HL-60/S4 treated with phorbol 12-myristate 13-acetate at 8.2 ng/mL for 4 days and 3 days (cell line): ENCODE results near the gene SMIM44.

ENCODE experiments used
- in situ Hi-C: fragments of 300-500 bp; cut with MboI; formaldehyde crosslinking; loops from 2 replicates; pipeline ENCODE4 v1.15.0; 2022; ENCODE audit warnings: low sequenced_read_pairs

SMIM44 gene

DNA sequence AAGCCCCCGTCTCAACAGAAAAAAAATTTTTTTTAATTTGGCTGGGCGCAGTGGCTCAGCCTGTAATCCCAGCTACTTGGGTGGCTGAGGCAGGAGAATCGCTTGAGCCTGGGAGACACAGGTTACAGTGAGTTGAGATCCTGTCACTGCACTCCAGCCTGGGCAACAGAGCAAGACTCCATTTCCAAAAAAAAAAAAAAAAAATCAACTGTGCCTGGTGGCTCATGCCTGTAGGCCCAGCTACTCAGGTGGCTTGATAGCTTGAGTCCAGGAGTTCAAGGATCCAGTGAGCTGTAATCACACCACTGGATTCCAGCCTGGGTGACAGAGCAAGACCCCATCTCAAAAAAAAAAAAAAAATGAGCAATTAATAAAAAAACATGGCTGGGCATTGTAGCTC lies 18.5 kb upstream of the SMIM44 start:
- in situ Hi-C loops: no loop called here

DNA sequence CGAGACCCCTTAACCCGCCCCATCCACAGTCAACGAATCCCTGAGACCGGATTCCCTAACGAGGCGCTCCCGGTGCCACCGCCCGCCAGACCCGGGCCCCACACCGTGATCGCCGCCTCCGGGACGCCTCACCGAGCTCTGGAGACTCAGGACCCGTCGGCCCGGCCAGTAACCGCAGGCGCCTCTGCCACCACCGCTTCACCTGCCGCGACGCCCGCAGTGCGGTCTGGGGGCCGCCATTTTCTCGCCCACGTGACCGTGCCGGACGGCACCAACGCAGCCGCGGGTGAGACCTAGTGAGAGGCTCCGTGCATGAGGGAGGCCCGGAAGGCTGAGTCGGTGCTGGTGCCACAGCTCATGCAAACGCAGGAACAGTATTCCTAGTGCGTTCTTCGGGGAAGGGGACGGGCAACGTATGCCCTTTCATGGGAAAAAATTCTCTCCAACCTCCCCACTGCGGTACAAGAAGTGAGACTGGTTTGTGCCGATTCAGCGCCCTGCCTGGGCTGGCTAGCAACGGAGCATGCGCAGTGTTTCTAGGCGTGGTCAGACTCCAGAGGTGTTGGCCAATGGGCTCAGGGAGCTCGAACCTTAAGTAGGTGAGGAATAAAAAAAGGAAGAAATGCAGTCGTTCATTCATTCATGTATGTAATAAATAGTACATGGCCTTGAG lies 17.3 kb upstream of the SMIM44 start, which contains the start of gene DOHH:
TSS of gene DOHH (minus strand) at position 246 of the 673 bp plus-strand sequence. CDS start 3,860 bp downstream, outside the sequence.
- in situ Hi-C loops: no loop called here

DNA sequence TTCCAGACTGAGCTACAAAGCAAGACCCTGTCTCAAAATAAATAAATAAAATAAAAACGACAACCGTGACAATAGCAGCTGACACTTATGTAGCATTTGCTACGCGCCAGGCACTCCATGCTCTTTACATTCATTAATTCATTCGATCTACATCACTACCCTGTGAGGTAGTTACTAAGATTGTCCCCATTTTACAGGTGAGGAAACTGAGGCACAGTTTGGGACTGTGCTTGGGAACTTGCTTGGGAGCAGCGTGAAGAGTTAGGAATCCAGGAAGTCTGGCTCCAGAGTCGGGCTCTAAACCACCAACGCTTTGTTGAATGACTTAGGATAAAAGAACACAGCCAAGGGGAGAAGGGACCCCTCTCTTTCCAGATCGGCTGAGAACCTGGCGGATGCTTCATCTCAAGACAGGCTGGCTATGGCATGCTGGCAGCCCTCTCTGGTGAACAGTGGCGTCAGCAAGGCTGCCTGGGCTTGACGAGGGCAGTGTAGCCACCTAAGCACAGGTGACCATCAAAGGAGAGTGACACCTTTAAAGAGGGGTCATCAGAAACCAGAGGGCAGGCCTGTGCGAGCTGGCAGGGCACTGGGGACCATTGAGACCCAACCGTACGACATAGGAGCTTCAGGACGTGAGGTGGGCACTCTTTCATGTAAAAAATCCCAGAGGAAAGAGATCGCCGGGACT lies 16.6 kb upstream of the SMIM44 start:
- in situ Hi-C loops: no loop called here

DNA sequence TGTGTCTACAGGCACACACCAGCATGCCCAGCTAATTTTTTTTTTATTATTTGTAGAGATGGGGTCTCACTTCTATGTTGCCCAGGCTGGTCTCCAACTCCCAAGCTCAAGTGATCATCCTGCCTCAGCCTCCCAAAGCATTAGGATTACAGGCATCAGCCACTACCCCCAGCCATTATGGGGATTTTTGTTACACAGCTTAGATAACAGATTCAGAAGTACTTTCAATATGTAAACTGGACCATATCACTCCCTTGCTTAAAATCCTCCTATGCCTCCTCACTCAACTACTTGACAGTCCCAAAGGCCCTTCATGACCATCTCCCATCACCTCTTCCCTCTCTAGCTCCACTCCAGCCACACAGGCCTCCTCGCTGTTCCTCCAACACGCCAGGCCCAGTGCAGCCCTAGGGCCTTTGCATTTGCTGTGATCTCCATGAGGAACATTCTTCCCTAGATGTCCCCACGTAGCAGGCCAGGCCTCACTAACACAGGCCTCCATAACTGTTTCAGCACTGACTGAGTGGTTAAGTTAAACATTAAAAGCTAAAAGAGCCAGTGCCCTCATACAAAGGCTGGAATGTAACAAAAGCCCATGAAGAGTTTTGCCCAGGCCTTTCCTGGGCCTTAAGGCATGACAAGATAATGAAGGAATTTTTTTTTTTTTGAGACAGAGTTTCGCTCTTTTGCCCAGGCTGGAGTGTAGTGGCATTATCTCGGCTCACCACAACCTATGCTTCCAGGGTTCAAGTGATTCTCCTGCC lies 14.7 kb upstream of the SMIM44 start:
- in situ Hi-C loops: no loop called here

DNA sequence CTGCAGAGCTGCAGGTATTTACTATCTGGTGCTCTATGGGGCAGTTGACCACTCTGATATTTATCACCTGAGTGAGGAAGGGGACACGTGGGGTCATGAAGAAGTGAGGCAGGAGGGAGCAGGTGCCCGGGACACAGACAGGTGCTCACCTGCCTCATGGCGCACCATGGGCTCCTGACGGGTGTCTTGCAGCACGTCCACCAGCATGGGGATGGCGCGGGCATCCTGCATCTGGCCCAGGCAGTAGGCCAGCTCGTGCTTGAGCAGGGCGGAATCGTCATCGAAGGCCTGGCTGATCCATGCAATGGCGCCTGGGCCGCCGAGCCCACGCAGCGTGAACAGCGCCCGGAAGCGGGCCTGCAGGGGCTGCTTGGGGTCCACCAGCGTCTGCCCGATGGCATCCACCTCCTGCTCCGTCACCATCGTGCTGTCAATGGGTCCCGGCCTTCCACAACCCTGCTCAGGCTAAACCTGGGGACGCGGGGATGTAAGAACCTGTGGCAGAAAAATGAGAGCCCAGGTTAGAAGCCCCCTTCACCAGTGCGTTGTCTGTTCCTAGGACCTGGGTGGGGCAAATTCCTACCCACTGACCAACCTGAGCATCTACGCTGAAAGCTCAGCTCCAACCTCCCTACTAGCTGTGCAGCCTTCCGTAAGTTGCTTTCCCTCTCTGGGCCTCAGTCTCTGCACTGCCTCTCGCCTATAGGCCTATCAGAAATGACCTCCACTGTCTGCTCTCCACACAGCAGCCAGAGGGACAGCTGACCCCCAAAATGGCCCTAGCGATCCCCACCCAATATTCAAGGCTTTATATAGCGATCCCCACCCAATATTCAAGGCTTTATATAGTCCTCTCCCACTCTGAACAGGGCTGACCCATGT lies 13.4 kb upstream of the SMIM44 start:
- in situ Hi-C loops: no loop called here

DNA sequence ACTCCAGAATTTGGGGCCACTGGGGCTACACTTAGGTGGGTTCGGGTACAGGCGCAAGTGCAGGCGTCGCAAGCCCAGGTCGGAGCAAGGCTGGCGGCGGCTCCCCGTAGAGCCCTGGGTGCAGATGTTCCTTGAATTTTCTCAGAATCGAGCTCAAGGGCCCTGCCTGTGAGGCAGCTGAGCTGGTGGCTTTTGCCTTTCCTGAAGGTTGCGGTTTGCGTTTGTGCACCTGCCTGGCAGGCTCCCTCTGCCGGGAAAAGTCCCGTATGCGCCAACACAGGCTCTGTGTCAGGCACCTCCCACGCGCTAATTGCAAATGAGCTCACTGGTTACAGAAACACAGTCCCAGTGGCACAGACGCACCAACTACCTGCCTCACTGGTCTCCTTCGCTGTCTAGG lies 11.3 kb upstream of the SMIM44 start:
- in situ Hi-C loops: no loop called here

DNA sequence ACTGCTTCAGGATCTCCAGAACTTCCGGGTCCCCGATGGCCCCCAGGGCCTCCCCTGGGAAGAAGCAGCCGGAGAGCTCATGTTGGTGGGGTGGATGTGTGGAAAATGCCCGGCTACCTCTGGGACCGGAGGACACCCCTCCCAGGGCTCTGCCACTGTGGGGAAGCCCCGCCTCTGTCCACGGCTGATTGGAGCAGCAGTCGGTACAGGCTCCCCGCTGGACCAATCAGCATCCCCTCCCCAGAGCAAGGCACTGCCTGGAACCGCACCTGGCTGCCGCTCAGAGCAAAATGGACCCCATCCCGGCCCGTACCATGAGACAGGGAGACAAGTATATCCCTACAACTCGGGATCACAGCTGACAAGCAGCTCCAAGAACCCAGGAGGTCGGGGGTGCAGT lies 10.8 kb upstream of the SMIM44 start:
- in situ Hi-C loops: no loop called here

DNA sequence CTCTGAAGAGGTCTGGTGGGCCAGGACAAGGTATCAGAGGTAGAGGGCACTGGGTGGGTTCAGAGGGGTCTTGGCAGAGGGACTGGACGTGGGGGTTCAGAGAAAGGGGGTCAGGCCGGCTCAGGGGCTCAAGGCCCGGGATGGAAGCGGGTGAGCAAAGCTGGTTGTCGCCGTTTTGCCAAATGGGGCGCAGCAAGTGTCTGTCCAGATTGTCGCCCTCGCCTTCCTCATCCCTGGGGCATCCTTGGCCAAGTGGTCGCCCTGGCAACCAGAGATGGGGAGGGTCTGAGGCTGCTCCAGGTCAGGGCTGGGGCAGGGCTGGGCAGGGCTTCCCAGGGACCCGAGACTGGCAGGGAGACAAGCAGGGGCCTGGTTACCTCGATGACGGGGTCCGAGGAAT lies 10.4 kb upstream of the SMIM44 start:
- in situ Hi-C loops: no loop called here

DNA sequence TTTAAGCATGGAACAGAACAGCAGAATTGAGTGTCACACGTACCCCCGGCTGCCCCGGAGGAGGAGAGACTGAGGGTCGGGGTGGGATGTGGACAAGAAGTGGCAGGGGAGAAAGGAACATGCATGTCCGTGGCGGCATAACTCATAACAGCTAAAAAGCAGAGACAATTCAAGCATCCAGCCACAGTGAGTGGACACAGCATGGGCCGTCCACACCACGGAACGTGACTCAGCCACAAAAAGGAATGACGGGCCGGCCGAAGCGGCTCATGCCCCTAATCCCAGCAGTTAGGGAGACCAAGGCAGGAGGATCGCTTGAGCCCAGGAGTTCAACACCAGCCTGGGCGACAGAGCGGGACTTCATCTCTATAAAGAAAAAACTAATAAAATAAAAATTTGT lies 9.7 kb upstream of the SMIM44 start:
- in situ Hi-C loops: no loop called here

DNA sequence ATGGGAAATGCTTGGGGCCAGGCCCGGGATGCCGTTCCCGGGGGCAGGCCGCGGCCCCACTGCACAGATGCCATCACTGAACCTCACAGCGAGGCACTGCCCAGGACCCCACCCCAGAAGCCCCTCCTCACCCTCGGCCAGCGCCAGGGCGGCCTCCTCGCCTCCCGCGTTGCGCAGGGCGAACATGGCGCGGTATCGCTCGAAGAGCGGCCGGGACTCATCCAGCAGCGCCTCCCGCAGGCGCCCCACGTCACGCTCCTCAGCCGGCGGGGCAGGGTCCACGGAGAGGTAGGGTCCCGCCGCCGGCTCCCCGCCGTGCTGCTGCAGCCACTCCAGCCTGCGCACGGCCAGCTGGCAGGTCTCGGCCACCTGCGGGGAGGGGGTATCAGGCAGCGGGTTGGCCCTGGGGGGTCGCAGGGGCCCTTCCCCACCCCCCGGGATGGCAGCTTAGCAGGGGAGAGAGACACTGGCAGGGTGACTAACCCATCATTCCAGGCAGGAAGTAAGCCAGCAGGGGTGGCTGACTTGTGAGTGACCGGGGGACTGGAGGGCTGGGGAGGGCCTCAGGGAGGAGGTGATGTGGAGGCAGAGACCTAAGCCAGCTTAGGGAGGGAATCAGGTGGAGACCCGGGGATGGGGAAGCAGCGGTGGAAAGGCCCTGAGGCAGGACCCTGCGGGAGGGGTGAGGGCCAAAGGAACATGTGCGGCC lies 9.0 kb upstream of the SMIM44 start:
- in situ Hi-C loops: no loop called here

DNA sequence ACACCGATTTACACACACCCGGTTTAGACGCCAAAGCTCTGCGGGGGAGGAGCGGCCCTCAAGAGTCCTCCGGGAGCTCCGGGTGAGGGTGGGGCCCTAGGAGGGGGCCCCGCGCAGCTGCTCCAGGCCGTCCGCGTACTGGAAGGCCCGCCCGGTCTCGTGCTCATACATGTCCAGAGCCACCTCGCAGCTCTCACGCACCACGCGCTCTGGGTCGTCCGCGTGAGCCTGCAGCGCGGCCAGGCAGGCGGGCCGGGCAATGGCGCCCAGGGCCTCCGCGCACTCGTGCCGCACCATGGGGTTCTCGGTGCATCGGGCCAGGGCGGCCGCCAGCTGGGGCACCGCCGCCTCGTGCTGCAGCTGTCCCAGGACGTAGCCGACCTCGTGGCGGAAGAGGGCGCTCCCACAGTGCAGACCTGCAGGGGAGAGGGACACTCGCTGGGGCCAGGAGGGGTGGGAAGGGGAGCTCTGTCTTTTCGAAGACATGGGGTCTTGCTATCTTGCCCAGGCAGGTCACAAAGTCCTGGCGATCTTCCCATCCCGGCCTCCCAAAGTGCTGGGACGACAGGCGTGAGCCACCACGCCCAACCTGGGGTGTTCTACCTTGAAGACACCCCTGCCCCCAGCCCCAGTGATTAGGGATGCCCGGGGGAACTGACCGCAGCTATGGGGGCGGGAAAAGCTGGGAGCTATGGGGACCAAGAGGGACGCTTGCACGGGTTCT lies 8.3 kb upstream of the SMIM44 start:
- in situ Hi-C loops: no loop called here

DNA sequence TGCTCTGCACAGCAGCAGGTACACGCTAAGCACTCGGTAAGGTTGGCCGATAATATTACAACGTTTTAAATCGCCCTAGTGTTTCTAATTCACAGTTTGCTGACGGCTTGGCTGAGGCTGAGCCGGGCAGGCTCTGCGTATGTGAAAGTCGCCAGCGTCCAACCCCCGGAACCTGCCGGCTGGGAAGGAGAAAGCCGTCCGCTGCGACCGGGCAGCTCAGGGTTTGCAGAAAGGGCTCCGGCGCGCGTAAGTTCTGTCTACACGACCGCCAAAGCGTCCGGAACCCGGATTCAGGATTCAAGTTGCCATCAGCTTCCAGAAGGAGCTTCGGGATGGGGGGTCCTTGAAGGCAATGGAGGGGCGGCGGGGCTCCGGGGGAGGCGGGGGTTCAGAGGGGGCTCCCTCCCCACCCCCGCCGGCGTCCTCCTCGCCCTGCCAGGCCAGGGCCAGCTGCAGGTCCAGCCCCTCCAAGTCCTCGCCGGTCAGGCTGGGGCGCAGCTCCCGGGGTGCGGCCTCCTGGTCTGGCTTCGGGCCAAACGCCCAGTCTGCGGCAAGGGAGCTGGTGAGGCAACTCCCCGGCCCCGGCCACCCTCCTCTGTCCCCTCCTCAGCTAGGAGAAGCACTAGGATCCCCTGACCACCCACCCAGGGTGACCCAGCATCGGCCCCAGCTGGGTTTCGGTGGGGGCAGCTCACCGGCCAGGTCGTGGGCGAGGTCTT lies 575 bp downstream of the SMIM44 start:
- in situ Hi-C loops: loop anchor here (5.0 kb wide), 1 partner anchor 155 kb away; no protein-coding TSS in a partner anchor

DNA sequence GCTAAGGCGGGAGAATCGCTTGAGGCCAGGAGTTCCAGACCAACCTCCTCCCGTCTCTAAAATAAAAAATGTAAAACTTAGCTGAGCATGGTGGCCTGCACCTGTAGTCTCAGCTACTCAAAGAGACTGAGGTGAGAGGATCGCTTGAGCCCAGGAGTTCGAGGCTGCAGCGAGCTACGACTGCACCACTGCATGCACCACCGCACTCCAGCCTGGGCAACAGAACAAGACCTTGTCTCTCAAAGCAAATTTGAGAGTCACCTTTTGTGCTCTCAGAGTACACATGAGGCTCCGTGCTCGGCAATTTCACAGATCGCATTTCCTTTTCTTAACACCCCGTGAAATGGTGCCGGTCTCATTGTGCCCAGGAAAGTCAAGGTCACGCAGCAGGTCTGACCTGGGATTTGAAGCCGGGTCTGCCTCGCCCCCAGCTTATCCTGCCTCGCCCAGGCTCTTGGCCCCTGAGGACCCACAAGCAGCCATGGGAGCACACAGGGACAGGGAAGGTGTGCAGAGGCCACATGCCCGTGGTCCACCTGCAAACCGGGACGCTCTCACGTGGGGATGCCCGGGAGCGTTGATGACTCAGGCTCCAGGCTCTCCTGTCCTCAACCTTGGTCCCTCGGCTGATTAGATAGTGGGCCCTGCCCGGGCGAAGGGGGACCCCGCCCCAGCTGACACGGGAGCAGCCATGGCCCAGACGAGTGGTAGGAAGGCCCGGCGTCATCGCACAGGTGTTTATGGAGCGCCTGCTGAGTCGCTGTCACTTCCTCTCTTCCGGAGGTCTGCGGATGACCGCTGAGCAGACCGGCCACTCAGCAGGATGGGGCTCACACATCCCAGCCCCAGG lies 1.8 kb downstream of the SMIM44 start:
- in situ Hi-C loops: loop anchor here (5.0 kb wide), 1 partner anchor 154 kb away; no protein-coding TSS in a partner anchor

DNA sequence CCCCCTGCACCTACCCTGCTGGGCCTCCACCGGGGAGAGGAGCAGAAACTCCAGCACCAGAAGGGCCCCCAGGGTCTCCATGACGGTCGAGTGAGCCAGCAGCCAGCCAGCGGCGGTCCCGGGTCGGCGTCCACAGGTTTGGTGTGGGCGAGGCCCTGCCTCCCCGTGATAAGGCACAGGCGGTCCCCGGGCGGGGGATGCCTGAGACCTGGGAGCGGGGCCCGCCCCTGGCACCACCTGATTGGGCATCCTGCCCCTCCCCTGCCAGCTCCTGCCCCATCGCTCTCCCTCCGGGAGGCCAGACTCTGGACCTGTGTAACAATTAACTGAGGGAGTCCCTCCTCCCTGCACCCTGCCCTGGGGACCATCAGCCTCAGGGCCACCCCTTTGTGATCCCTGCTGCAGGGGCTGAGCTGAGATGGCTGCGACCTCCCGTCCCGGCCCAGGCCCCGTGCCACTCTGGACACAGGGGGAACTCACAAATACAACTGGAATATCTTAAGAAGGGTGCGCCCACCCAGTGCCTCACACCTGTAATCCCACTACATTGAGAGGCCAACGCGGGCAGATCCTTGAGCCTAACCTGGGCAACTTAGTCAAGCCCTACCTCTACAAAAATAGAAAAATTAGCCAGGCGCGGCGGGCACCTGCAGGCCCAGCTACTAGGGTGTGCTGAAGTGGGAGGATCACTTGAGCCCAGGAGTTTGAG lies 2.7 kb downstream of the SMIM44 start, which contains the start of gene SMIM24:
TSS of gene SMIM24 (minus strand) at position 143 of the 709 bp plus-strand sequence. CDS start at position 81, 62 bp downstream.
- in situ Hi-C loops: loop anchor here (5.0 kb wide), 1 partner anchor 153 kb away; no protein-coding TSS in a partner anchor

DNA sequence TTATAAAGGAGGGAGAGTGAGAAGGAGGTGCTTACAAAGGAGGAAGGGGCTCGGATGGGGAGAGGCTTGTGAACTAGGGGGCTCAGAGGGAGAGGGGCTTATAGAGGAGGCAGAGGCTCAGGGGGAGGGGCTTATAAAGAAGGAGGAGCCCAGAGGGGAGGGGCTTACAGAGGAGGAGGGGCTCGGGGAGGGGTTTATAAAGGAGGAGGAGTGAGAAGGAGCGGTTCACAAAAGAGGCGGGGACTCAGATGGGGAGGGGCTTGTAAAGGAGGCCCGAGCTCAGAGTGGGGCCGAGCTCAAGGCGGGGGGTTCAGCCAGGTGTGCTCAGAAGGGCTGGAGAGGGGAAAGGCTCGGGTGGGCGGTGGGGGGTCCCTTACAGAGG lies 3.4 kb downstream of the SMIM44 start:
- in situ Hi-C loops: loop anchor here (5.0 kb wide), 1 partner anchor 153 kb away; no protein-coding TSS in a partner anchor

DNA sequence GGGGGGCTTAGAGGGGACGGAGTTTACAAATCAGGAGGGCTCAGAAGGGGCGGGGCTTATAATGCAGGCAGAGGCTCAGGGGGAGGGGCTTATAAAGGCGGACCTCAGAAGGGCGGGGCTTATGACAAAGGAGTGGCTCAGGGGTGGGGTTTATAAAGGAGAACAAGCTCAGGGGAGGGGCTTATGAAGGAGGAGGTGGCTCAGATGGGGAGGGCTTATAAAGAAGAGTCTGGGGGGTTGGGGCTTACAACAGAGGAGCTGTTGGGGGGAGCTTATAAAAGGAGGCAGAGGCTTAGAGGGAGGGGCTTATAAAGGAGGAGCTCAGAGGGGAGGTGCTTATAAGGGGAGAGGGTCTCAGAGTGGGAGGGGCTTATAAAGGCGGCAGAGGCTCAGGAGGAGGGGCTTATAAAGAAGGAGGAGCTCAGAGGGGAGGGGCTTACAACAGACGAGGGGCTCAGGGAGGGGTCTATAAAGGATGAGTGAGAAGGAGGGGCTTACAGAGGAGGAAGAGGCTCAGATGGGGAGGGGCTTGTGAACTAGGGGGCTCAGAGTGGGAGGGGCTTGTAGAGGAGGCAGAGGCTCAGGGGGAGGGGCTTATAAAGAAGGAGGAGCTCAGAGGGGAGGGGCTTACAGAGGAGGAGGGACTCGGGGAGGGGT lies 3.9 kb downstream of the SMIM44 start:
- in situ Hi-C loops: no loop called here
